TTC549 (cell line): Measurements from ENCODE around the gene PKNOX1.
"Not testable (repeated sequence)": the region's sequence is repeated elsewhere in the genome, so short reads cannot be mapped to it uniquely, and the experiment has no call there.

Source experiments
- FAIRE-seq: peaks from 2 replicates; lab custom pipeline; 2012; peaks lifted over from hg19 to GRCh38; lab: Jason Lieb, UNC

Gene PKNOX1

GRCh38 chr21:42986125-42986783 lies 11.9 kb downstream of the PKNOX1 start:
- FAIRE-seq = no peak

- FAIRE-seq = no peak
Observed at GRCh38 chr21:42988236-42988965, 14.0 kb downstream of the PKNOX1 start.

GRCh38 chr21:42989370-42989769 lies 15.0 kb downstream of the PKNOX1 start:
- not testable (repeated sequence) for FAIRE-seq

- FAIRE-seq = no peak
Observed at GRCh38 chr21:42989816-42990650, 15.7 kb downstream of the PKNOX1 start.

- no peak for FAIRE-seq
Observed at GRCh38 chr21:42991992-42992740, 17.8 kb downstream of the PKNOX1 start.

- FAIRE-seq = no peak
Observed at GRCh38 chr21:42993051-42993712, 18.8 kb downstream of the PKNOX1 start.

- no peak for FAIRE-seq
Observed at GRCh38 chr21:42997053-42997452, 22.7 kb downstream of the PKNOX1 start.

- FAIRE-seq = not testable (repeated sequence)
Observed at GRCh38 chr21:42997983-42998382, 23.6 kb downstream of the PKNOX1 start.

- FAIRE-seq = not testable (repeated sequence)
Observed at GRCh38 chr21:42999152-42999551, 24.8 kb downstream of the PKNOX1 start.

GRCh38 chr21:43000041-43000440 lies 25.7 kb downstream of the PKNOX1 start:
- not testable (repeated sequence) for FAIRE-seq

GRCh38 chr21:43001316-43001715 lies 27.0 kb downstream of the PKNOX1 start:
- FAIRE-seq = no peak

- no peak for FAIRE-seq
Observed at GRCh38 chr21:43004926-43005325, 30.6 kb downstream of the PKNOX1 start.

GRCh38 chr21:43005635-43006034 lies 31.3 kb downstream of the PKNOX1 start:
- no peak for FAIRE-seq

- FAIRE-seq = not testable (repeated sequence)
Observed at GRCh38 chr21:43006051-43006873, 31.9 kb downstream of the PKNOX1 start.

- no peak for FAIRE-seq
Observed at GRCh38 chr21:43006874-43007208, 32.5 kb downstream of the PKNOX1 start.

GRCh38 chr21:43012596-43012995 lies 38.2 kb downstream of the PKNOX1 start:
- no peak for FAIRE-seq

- FAIRE-seq = no peak
Observed at GRCh38 chr21:43015906-43016540, 41.7 kb downstream of the PKNOX1 start.

- no peak for FAIRE-seq
Observed at GRCh38 chr21:43016728-43017127, 42.4 kb downstream of the PKNOX1 start.

- no peak for FAIRE-seq
Observed at GRCh38 chr21:43018519-43018918, 44.2 kb downstream of the PKNOX1 start.

- no peak for FAIRE-seq
Observed at GRCh38 chr21:43020177-43020576, 45.8 kb downstream of the PKNOX1 start.
